Activated naive CD8-positive, alpha-beta T cell treated with anti-CD3 and anti-CD28 coated beads, Interleukin-2, amount 10 ng/mL, durations not matched to agents 7 days and 5 days (primary cell): ENCODE results near the gene MEIG1. TPM values are rescaled to one million over a fixed set of nuclear protein-coding genes. Genes with fewer than 3 reads are reported as not detected.
"Not testable (repeated sequence)": the region's sequence is repeated elsewhere in the genome, so short reads cannot be mapped to it uniquely, and the experiment has no call there.

Experiments
- ATAC-seq: fragments of 150-1000 bp; cut with Tn5 transposase; one replicate; pipeline ENCODE4 v1.10.0; 2021; ENCODE audit warnings: low read depth, moderate library complexity
- POLR2A ChIA-PET: fragments of 350-600 bp; sonication (Branson Sonifier 250); formaldehyde crosslinking; loops from one replicate; lab custom pipeline; 2021; ENCODE audit warnings: antibody characterized with exemption; lab: Charles Lee
- DNase-seq: peaks from one replicate; pipeline ENCODE4 v3.0.0; 2021
- H3K27ac Mint-ChIP-seq: one replicate; pipeline ENCODE4 v1.8.0; 2022; ENCODE audit warnings: mild to moderate bottlenecking, mixed read lengths
- H3K27me3 Mint-ChIP-seq: one replicate; pipeline ENCODE4 v1.8.0; 2022; ENCODE audit warnings: mild to moderate bottlenecking, moderate library complexity, mixed read lengths
- H3K36me3 Mint-ChIP-seq: one replicate; pipeline ENCODE4 v1.8.0; 2021; ENCODE audit warnings: mild to moderate bottlenecking, mixed read lengths
- H3K4me1 Mint-ChIP-seq: one replicate; pipeline ENCODE4 v1.8.0; 2021; ENCODE audit warnings: mixed read lengths
- H3K4me3 Mint-ChIP-seq: one replicate; pipeline ENCODE4 v1.8.0; 2022; ENCODE audit warnings: mild to moderate bottlenecking, moderate library complexity, mixed read lengths
- H3K9me3 Mint-ChIP-seq: one replicate; pipeline ENCODE4 v1.8.0; 2021; ENCODE audit warnings: mixed read lengths
- total RNA-seq, 2 experiments: library from RNA; stranded (reverse); gene quantifications; one replicate each; pipeline ENCODE4 v1.2.3, GENCODE V29; 2021

The MEIG1 gene, protein sequence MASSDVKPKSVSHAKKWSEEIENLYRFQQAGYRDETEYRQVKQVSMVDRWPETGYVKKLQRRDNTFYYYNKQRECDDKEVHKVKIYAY
- under 1 TPM; 0.78 to 0.88 TPM for total RNA-seq

DNA sequence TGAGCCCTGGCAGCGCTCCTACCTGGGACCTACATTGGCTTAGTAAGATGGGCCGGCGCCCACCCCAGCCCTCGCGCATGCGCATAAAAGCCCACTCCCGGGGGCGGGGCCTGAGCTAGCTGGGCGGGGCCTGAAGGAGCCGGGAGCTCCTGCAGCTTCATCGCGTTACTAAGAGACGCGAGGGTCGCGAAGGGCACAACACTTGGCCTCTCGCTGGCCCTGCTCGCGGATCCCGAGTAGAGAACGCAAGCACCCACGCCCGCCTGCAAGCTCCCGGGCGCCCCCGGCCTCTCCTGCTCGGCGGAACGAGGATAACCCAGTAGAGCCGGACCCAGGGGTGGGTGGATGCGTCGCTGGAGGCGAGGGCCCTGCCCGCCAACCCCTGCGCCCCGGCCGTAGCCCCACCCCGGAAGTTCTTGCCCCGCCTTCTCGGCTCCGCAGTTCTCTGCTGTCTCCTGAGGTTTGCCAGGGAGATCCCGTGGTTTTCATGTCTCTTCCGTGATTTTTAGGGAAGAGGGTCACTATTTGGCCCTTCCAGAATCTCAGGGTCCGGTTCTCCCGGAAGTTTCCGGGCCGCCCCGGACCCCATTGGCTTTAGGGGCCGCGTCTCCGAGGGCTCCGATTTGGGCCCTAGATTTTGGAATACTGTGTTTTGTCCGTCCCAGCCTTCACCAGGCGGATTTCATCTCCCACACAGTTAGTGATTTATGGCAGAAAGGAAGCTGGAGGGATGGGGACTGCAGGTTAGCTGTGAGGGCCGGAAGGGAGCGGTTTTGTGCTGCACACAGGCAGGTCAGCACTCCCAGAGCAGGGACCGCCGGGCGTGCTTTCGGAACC is at the start of gene MEIG1:
Gene MEIG1, plus strand, starts transcription at position 168 of the 837 bp plus-strand sequence. CDS start 7,081 bp downstream, outside the sequence.
- Mint-ChIP-seq H3K36me3 (peaks cover 2% of the 10 kb centered on the region), H3K27ac (peak within 1 kb of the TSS; percentile 95), H3K4me3 (peak within 1 kb of the TSS; percentile 82), H3K4me1 (peaks cover 26% of the 10 kb centered on the region), H3K9me3 (no peaks in the 10 kb centered on the region), H3K27me3 (no peaks in the 10 kb centered on the region)
- DNase-seq (peak; percentile 100), ATAC-seq (peak; percentile 91)
- POLR2A ChIA-PET: interaction anchor here (0.7 to 2.4 kb wide), 7 partner anchors 9 to 1172 kb away, joined by 3 to 17 read pairs (median 7); partner anchors contain the start of genes CDNF, HSPA14, MSANTD7 and NMT2

GRCh38 chr10:14910953-14911352 is 48.2 kb upstream of the MEIG1 start:
- Mint-ChIP-seq H3K36me3 (peaks cover 82% of the 10 kb centered on the region), H3K27me3 (no peaks in the 10 kb centered on the region), H3K4me3 (no peak overlapping the region), H3K4me1 (peaks cover 17% of the 10 kb centered on the region), H3K9me3 (peaks cover 1% of the 10 kb centered on the region), H3K27ac (no peak overlapping the region)
- POLR2A ChIA-PET: no interaction called here
- DNase-seq: no peak
- no peak for ATAC-seq

DNA sequence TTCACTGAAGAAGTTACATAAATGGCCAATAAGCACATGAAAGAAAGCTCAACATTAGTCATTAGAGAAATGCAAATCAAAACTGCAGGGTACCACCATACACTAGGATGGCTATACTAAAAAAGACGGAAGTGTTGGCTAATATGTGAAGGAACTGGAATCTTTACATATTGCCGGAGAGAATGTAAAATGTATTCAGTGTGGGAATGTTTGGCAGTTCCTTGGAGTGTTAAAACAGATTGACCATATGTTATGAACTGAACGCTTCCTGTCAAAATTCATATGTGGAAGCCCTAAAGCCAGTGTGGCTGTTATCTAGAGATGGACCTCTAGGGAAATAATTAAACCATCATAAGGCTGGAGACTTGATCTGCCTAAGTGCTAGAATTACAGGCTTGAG is 47.4 kb upstream of the MEIG1 start:
- H3K9me3 Mint-ChIP-seq: peaks cover 1% of the 10 kb centered on the region
- H3K27me3 Mint-ChIP-seq: no peaks in the 10 kb centered on the region
- peaks cover 88% of the 10 kb centered on the region for H3K36me3 Mint-ChIP-seq
- no peak overlapping the region for H3K4me3 Mint-ChIP-seq
- DNase-seq (no peak), ATAC-seq (no peak)
- peaks cover 16% of the 10 kb centered on the region for H3K4me1 Mint-ChIP-seq
- POLR2A ChIA-PET: no interaction called here
- H3K27ac Mint-ChIP-seq: no peak overlapping the region

DNA sequence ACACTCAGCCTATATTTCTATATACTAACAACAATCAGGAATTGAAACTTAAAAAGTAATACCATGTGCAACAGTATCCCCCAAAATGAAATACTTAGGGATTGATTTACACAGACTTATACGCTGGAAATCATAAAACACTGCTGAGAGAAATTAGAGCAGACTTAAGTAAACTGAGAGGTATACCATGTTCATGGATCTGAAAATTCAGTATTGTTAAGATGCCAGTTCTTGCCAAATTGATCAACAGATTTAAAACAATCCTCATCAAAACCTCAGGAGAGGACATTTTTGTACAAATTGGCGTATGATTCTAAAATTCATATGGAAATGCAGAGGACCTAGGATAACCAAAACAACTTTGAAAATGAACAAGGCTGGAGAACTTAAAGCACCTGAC is 42.6 kb upstream of the MEIG1 start:
- Mint-ChIP-seq H3K27me3 (no peaks in the 10 kb centered on the region), H3K27ac (no peak overlapping the region), H3K4me1 (peaks cover 14% of the 10 kb centered on the region)

DNA sequence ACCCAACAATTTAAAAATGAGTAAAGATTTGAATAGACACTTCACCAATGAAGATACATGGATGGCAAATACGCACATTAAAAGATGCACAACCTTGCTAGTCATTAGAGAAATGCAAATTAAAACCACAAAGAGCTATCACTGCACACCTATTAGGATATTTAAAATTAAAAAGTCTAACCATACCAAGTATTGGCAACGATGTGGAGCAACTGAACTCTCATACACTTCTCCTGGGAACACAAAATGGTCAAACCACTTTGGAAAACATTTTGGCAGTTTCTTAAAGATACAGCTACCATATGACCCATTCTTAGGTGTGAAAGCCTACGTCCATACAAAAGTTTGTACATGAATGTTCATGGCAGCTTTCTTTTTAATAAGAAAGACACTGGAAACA is 41.4 kb upstream of the MEIG1 start:
- Mint-ChIP-seq H3K9me3 (peaks cover 4% of the 10 kb centered on the region), H3K27me3 (no peaks in the 10 kb centered on the region), H3K4me3 (no peak overlapping the region), H3K4me1 (peaks cover 12% of the 10 kb centered on the region), H3K36me3 (peaks cover 95% of the 10 kb centered on the region), H3K27ac (no peak overlapping the region)
- ATAC-seq: no peak
- DNase-seq: no peak
- POLR2A ChIA-PET: no interaction called here

More for the DNA sequence above, 42.6 kb upstream of the MEIG1 start:
- POLR2A ChIA-PET: no interaction called here
- Mint-ChIP-seq H3K4me3 (no peak overlapping the region), H3K9me3 (peaks cover 4% of the 10 kb centered on the region), H3K36me3 (peaks cover 93% of the 10 kb centered on the region)
- ATAC-seq (no peak), DNase-seq (no peak)

GRCh38 chr10:14918964-14919363 is 40.2 kb upstream of the MEIG1 start:
- Mint-ChIP-seq H3K36me3 (peaks cover 93% of the 10 kb centered on the region), H3K27me3 (no peaks in the 10 kb centered on the region), H3K9me3 (peaks cover 4% of the 10 kb centered on the region), H3K4me3 (no peak overlapping the region), H3K27ac (no peak overlapping the region), H3K4me1 (peaks cover 12% of the 10 kb centered on the region)
- POLR2A ChIA-PET: interaction anchor here (0.6 to 0.7 kb wide), 2 partner anchors 31 to 34 kb away, joined by 3 read pairs; no protein-coding TSS in a partner anchor
- DNase-seq (no peak), ATAC-seq (no peak)

DNA sequence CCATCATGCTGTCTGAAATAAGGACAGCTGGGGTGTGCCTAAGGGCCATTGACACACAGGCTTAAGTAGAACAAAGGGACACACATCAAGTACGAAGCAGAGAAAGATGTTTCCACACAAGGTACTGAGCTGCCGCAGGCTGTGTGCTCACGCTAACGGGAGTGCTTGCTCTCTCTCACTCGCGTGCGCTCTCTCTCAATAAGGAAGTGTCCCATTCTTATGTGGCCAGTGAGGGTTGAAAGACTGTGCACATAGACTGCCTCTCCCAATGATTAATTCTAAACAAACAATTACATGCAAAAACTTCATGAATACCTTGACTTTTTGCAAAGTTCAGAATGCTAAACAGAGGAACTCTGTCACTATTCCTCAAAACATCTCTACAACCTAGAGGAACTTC is 35.2 kb upstream of the MEIG1 start:
- Mint-ChIP-seq H3K36me3 (peaks cover 74% of the 10 kb centered on the region), H3K4me1 (peaks cover 5% of the 10 kb centered on the region), H3K27ac (no peak overlapping the region), H3K4me3 (no peak overlapping the region), H3K27me3 (no peaks in the 10 kb centered on the region), H3K9me3 (no peaks in the 10 kb centered on the region)
- POLR2A ChIA-PET: no interaction called here
- ATAC-seq: no peak
- DNase-seq: no peak

- peaks cover 62% of the 10 kb centered on the region for H3K36me3 Mint-ChIP-seq
- no peaks in the 10 kb centered on the region for H3K9me3 Mint-ChIP-seq
- H3K4me3 Mint-ChIP-seq: no peak overlapping the region
- no peak for ATAC-seq
- H3K4me1 Mint-ChIP-seq: peaks cover 5% of the 10 kb centered on the region
- POLR2A ChIA-PET: interaction anchor here (0.7 kb wide), 1 partner anchor 17 kb away, joined by 3 read pairs; no protein-coding TSS in a partner anchor
- DNase-seq: no peak
- H3K27ac Mint-ChIP-seq: no peak overlapping the region
- no peaks in the 10 kb centered on the region for H3K27me3 Mint-ChIP-seq
Observed at GRCh38 chr10:14925268-14925667, 33.9 kb upstream of the MEIG1 start.

- no peaks in the 10 kb centered on the region for H3K27me3 Mint-ChIP-seq
- no peak for DNase-seq
- H3K4me1 Mint-ChIP-seq: peaks cover 5% of the 10 kb centered on the region
- POLR2A ChIA-PET: no interaction called here
- no peaks in the 10 kb centered on the region for H3K9me3 Mint-ChIP-seq
- H3K36me3 Mint-ChIP-seq: peaks cover 54% of the 10 kb centered on the region
- ATAC-seq: no peak
- no peak overlapping the region for H3K27ac Mint-ChIP-seq
- H3K4me3 Mint-ChIP-seq: no peak overlapping the region
Observed at GRCh38 chr10:14926061-14926470, 33.1 kb upstream of the MEIG1 start.

DNA sequence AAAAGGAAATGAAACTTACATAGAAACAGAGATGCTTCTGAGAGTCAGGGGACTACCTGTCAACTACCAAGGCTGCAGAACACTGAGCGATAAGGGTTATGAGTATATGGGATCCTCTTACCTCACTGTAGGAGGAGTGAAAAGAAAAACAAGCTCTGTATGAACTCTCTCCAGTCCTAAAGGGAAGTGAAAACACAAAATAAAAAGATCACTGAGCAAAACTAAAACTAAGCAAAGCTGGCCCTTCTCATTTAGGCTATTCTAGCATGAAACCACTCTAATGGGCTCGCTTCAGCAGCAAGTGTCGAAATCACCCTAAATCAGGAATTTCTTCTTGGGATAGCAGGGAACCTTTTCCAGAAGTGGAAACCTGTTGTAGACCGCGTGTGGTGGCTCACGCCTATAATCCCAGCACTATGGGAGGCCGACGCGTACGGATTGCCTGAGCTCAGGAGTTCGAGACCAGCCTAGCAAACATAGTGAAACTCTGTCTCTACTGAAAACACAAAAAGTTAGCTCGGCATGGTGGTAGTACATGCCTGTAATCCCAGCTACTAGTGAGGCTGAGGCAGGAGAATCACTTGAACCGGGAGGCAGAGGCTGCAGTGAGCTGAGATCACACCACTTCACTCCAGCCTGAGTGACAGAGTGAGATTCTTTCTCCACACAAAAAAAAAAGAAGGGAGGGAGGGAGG is 32.3 kb upstream of the MEIG1 start:
- peaks cover 3% of the 10 kb centered on the region for H3K4me1 Mint-ChIP-seq
- H3K27ac Mint-ChIP-seq: no peak overlapping the region
- DNase-seq: no peak
- H3K27me3 Mint-ChIP-seq: no peaks in the 10 kb centered on the region
- H3K36me3 Mint-ChIP-seq: peaks cover 51% of the 10 kb centered on the region
- POLR2A ChIA-PET: no interaction called here
- no peak overlapping the region for H3K4me3 Mint-ChIP-seq
- no peak for ATAC-seq
- no peaks in the 10 kb centered on the region for H3K9me3 Mint-ChIP-seq

DNA sequence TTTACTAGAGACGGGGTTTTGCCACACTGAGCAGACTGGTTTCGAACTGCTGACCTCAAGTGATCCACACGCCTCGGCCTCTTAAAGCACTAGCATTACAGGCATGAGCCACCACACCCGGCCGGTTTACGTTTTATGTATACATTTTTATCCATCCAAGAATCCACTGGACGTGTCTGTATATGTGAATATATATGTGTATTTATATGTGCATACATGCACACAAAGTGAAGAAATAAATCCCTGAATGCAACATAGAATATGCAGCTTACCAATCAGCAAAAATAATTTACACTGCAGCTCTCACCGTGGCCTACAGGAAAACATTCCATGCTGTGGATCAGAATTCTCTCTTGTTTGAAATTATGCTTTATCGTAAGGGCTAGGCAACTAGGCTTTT is 28.6 kb upstream of the MEIG1 start:
- Mint-ChIP-seq H3K36me3 (peaks cover 44% of the 10 kb centered on the region), H3K9me3 (no peaks in the 10 kb centered on the region), H3K27ac (no peak overlapping the region), H3K4me1 (peaks cover 3% of the 10 kb centered on the region), H3K4me3 (no peak overlapping the region), H3K27me3 (no peaks in the 10 kb centered on the region)
- DNase-seq (no peak), ATAC-seq (no peak)
- POLR2A ChIA-PET: interaction anchor here (1.3 kb wide), 1 partner anchor 10 kb away, joined by 4 read pairs; no protein-coding TSS in a partner anchor

DNA sequence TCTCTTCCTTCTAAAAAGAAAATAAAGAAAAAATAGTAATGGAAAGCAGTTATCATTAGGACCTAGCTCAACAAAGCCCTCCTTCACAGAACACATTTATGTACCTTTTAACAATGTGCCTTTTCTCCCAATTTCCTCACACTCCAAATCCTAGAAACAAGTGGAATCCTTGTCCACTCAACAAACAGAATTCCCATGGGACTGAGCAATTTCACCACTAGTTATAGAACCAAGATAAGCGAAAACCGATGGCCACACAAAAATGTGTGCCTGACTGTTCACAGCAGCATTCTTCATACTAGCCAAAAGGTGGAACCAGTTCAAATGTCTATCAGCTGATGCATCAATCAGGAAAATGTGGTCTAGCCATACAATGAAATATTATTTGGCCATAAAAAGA is 22.6 kb upstream of the MEIG1 start:
- Mint-ChIP-seq H3K9me3 (no peaks in the 10 kb centered on the region), H3K36me3 (peaks cover 37% of the 10 kb centered on the region), H3K4me1 (peaks cover 6% of the 10 kb centered on the region), H3K27me3 (no peaks in the 10 kb centered on the region), H3K4me3 (no peak overlapping the region), H3K27ac (no peak overlapping the region)
- ATAC-seq (no peak), DNase-seq (no peak)
- POLR2A ChIA-PET: interaction anchor here (1.3 kb wide), 1 partner anchor 17 kb away, joined by 6 read pairs; the partner anchor contains the start of gene DCLRE1C

DNA sequence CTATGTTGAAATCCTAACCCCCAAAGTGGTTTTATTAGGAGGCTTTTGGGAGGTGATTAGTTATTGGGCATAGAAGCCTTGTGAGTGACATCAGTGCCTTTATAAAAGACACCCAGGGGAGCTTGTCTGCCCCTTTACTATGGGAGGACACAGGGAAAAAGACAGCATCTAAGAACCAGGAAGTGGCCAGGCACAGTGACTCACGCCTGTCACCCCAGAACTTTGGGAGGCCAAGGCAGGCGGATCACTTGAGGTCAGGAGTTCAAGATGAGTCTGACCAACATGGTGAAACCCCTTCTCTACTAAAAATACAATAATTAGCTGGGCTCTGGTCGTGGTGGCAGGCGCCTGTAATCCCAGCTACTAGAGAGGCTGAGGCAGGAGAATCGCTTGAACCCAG is 20.2 kb upstream of the MEIG1 start:
- H3K27ac Mint-ChIP-seq: peak overlapping the region; percentile 61
- ATAC-seq: peak; percentile 70
- POLR2A ChIA-PET: not testable (repeated sequence)

More for the DNA sequence above, 20.2 kb upstream of the MEIG1 start:
- peaks cover 30% of the 10 kb centered on the region for H3K36me3 Mint-ChIP-seq
- peaks cover 16% of the 10 kb centered on the region for H3K4me1 Mint-ChIP-seq
- not testable (repeated sequence) for H3K4me3 Mint-ChIP-seq, H3K9me3 Mint-ChIP-seq, DNase-seq, H3K27me3 Mint-ChIP-seq
